Activated effector memory CD4-positive, alpha-beta T cell treated with Interleukin-2 at 50 U/mL for 16 hours (primary cell): ENCODE data around the gene TIPIN.
"Not testable (repeated sequence)": the region's sequence is repeated elsewhere in the genome, so short reads cannot be mapped to it uniquely, and the experiment has no call there.

Experiments
- DNase-seq: peaks from one replicate; pipeline ENCODE4 v3.0.0-alpha.2; 2020

TIPIN gene, protein sequence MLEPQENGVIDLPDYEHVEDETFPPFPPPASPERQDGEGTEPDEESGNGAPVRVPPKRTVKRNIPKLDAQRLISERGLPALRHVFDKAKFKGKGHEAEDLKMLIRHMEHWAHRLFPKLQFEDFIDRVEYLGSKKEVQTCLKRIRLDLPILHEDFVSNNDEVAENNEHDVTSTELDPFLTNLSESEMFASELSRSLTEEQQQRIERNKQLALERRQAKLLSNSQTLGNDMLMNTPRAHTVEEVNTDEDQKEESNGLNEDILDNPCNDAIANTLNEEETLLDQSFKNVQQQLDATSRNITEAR

DNA sequence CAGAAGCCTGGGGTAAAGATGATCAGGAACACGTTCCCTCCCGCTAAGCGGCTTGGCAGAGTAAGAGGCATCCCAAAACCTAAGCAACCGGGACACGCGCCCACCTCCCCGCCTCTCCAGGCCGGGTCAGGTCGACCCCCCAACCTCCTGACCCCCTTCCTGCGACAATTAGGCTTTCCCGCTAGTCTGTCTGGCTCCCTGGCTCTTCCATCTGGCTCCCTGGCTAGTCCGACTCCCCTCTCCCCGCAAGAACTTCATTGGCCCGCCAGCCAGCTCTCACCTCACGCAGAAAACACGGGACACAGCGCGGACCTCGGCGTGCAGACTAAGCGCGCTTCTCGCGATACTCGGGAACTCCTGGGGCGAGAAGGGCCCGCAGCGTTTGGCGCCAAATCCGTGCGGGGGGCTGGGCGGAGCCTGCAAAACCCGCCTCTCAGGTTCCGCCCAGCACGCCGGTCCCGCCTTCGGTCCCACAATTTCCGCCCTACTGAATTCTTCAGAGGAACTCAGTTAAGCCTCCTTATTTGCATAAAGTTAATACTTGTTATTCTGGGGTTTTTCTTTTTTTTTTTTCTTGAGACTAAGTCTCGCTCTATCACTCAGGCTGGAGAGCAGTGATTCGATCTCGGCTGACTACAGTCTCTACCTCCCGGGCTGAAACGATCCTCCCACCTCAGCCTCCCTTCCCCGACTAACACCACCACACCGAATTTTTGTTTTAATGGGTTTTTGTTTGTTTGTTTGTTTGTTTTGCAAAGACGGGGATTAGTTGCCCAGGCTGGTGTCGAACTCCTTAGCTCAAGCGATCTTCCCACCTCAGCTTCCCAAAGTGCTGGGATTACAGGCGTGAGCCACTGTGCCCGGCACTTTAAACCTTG lies at the start of gene TIPIN:
TSS of gene TIPIN (minus strand) at position 327 of the 878 bp plus-strand sequence. CDS start 3,738 bp downstream, outside the sequence.
- DNase-seq = peak; percentile 95

DNA sequence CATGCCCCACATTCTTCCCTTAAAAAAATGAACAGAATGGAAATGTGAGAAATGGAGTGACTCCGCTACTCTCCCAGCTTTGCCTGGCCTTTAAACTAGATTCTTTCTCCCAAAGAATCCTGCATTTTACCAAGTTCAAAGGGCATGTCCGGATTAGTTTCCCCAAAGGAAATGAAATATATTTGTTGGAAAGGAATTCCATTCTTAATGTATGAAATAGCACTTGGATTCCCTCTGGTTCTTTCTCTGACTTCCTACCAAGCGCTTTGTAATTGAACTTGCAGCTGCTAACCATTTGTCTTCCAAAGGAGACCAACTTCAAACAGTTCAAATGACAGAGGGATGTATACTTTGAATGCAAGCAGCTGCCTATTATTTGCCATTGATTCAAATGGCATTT lies 49.1 kb upstream of the TIPIN start:
- no peak for DNase-seq

DNA sequence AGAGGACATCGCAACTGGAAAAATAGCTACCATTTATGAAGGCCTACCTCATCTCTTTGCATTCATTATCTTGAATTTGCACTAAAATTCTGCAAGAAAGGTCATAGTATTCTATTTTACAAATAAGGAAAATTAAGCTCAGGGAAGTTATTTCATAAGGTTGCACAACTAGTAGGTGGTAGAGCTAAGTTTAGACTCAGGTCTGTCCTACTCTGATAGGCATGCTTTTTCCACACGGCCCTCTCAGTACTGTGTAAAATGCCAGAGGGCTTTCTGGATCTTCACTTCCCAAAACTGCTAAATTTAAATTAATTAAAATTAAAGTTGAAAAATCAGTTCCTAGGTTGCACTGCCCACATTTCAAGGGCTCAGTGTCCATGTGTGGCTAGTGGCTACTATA lies 48.5 kb upstream of the TIPIN start:
- DNase-seq = no peak

DNA sequence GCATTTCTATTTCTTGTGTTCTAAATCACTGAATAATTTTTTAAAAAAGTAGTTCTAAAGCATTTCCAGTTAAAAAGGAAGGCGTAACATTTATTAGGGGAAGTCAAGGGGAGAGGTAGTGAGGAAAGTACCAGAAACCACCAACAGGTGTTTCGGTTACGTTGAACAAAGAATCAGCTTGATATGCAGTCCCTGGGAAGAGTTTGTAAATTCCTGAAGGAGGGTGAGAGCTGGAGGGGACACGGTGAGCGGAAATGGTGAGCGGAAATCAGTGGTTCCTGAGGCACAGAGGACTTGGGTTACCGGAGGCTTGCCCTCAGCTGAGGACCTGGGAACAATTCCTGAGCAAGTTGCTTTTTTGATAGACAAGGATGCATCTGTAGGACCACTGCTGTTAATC lies 48.0 kb upstream of the TIPIN start:
- no peak for DNase-seq

DNA sequence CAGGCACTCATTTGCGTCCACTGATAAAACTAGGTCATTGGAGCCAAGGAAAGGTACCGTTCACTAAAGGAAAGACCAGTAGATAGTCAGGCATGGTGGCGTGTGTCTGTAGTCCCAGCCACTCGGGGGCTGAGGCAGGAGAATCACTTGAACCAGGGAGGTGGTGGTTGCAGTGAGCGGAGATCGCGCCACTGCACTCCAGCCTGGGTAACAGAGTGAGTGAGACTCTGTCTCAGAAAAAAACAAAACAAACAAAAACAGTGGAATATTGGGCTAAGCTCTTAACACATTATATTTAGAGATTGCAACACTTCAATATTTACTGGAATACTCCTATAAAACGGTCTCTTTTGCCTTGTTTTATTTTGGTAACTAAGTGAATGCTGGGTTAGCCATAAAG lies 47.6 kb upstream of the TIPIN start:
- no peak for DNase-seq

DNA sequence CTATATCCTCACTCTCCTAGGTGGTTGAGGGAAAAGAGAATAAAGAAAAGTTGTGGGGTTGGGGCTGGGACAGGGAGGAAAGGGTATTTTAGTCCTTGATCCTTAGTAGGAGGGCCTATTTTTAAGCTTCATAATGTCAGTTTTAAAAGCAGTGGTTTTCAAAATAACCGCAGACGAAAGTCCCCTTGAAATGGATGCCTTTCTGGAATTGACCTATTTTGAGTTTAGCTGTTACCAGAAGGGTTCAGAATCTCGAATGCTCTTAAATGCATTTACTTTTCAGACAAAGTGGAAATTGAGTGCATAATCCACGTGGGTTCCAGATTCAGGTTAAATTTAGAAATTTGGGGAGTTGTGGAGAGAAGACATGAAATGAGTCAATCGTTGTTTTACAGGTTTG lies 46.8 kb upstream of the TIPIN start:
- DNase-seq = no peak

DNA sequence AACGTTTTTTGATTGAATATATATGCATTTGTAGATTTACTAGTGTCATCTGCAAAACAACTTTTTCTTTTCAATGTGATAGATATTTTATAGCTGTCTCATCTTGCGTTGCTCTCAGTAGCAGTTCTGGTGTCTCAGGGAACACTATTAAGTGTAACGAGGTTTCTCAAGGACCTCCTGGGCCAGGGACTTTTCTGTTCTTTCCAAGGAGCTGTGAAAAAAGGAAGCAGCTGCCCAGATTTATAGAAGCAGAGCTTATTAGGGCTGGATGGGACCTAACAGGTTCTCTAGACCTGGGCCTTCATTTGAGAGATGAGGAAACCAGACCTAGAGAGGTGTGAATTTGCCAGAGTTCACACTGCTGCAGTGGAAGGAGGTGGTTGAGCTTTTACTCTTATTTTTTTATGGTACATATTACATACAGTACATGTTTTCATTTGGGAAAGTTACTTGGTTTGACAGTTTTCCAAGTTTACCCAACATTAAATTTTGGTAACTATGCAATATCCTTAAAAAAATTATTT lies 46.3 kb upstream of the TIPIN start:
- DNase-seq = no peak

DNA sequence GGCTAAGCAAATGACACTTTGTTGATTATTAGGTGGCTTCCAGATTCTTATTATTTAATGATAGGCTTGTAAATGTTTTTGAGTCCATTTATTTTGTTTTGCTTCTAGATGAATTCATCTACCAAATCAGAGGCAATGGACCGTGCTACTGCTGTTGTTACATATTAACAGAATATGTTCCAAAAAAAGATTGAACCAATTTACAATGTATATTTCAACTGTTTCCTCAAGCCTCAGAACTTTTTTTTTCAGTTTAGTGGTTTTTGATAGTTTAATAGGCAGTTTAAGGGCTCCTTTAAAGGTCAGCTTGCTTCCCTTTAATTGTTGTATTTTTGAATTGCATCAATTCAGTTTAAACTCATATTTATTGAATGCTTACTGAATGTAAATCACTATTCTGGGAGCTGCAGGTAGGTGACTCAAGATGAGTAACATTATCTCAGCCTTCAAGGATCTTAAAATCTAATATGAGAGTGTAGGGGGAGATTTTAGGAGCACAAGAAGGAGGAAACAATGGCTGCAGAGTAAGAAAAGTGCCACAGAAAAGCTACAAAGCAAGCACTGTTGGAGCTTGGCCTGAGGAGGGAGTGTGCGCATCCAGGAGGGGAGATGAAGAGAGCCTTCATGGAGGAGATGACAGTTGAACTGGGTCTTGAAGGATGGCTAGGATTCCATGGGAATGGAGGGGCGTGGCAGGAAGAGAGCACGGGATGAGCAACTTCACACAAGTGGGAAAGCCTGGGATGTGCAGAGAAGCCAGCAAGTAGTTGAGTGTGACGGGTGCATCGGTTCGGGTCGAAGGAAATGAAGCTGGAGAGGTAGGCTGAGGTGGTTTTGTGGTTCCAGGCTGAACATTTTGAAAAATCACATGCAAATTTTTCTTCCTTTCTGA lies 44.9 kb upstream of the TIPIN start:
- DNase-seq = no peak

DNA sequence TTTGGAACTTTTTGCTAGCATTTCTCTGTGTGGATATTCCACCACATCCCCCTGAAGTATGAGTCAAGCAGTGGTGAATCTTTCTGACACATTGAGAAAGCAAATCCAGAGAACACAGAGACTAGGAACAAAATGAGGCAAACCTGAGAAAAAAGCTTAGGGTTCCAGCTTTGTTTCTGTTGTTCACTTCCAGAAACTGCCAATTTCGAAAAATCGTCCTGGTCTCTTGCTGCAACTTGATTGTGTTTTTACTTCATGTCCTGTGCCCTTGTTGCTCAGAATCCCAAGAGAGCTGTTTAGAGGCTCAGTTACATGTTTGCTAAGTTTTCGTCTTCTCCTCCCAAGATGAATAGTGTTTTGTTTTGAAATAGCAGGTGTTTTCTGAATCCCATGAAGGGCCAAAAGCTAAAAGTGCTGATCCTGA lies 43.9 kb upstream of the TIPIN start:
- DNase-seq = no peak

DNA sequence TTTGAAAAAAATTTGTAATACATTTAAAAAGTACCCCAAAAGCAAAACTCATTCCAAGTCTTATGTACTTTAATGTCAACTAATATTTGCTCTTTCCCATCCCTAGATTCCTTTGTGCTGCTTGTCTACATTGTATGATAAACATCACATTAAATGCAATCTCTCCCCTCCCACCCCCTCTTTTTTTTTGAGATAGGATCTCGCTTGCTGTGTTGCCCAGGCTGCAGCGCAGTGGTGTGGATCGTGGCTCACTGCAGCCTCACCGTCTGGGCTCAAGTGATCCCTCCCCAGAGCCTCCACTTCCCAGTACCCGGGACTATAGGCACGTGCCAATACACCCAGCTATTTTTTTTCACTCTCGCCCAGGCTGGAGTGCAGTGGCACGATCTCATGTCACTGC lies 42.8 kb upstream of the TIPIN start:
- no peak for DNase-seq

DNA sequence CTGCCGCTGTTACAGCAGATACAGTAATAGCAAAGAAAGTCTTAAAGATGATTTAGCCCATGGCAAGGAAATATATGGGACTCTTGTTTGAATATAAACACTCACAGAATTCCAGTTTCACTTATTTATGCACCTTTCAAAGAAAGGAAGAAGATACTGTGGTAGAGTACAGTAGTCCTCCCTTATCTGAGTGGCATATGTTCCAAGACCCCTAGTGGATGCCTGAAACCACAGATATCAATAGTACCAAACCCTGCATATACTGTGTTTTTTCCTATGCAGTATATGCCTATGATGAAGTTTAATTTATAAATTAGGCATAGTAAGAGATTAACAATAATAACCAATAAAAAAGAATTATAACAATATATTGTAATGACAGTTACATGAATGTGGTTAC lies 38.4 kb upstream of the TIPIN start:
- no peak for DNase-seq

DNA sequence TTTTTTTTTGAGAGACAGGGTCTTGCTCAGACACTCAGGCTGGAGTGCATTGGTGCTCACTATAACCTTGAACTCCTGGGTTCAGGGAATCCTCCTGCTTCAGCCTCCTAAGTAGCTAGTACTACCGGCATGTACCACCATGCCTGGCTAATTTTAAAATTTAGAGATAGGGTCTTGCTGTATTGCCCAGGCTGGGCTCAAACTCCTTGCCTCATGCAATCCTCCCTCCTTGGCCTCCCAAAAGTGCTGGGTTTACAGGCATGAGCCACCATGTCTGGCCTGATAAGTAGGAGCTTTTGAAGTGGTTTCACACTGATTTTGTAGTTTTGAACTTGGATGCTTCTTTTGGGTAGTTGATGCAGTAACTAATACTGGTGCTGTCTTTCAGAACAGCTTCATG lies 38.0 kb upstream of the TIPIN start:
- DNase-seq = no peak

DNA sequence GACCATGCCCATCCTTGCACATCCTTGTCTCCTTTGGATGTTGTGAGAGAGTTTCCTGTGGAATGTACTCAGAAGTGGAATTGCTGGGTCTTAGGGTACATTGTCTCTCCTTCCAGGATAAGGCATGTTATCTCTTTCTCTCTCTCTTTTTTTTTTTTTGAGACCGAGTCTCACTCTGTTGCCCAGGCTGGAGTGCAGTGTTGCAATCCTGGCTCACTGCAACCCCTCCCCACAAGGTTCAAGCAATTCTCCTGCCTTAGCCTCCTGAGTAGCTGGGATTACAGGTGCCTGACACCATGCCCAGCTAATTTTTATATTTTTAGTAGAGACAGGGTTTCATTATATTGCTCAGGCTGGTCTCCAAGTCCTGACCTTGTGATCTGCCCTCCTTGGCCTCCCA lies 36.6 kb upstream of the TIPIN start:
- DNase-seq = not testable (repeated sequence)

DNA sequence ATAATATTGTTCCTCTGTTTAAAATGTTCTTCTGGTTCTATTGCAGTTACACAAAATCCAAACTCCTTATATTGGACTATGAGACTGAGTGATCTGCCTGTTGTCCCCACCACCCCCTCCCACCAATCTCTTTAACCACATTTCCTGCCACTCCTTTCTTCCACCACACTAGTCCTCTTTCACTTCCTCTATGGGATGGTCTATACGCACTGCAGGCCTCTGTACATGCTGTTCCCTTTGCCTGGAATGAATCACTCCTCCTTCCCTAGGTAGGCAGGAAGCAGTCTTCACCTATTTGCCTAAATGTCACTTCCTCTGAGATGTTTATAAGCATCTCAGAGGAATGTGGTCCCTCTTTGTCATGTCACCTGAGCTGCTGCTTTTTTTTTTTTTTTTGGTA lies 34.2 kb upstream of the TIPIN start:
- DNase-seq = peak; percentile 6

DNA sequence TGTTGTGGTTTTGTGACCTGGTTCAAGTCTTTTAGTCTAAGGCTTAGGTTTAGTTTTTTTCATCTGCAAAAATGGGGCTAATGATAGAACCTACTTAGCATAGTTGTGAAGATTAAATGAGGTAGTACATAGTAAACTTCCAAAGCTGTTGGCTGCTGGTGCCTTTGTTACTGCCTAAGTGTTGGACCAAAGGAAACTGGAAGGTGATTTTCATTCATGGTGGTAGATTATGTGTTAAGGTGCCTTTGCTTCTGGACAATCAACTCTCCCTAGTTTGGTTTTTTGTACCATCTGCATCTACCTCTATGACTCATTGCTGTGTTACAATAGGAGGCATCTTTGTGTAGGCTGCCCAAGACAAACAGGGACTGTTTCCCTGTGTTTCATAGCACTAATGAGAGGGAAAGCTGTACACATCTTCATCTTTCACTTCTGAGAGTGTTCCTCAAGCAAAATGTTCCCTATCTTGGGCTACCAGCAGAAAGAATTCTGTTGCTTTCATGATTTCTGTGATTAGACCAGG lies 33.4 kb upstream of the TIPIN start:
- DNase-seq = no peak

DNA sequence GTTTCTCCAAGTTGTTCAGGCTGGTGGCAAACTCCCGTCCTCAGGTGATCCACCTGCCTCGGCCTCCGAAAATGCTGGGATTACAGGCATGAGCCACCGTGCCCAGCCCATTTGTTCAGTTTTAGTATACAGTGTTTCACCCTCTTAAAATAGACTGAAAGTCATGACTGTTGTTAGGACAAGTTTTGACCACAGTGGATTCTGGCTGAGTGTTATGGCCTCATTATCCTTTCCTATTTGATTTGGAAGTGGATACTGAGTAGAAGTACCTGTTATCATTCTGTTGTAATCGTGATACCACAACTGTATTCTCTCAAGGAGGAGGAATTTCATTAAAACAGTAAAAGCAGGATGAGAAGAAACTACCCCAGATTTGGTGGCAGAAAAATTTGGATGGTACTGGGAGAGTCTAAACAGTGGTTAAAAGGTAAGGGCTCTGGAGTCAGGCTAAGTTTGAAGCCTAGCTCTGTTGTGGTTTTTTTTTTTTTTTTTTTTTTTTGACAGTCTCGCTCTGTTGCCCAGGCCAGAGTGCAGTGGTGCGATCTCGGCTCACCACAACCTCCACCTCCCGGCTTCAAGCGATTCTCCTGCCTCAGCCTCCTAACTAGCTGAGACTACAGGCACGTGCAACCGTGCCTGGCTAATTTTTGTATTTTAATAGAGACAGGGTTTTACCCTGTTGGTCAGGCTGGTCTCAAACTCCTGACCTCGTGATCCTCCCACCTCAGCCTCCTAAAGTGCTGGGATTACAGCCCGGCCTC lies 32.8 kb upstream of the TIPIN start:
- peak; percentile 15 for DNase-seq

DNA sequence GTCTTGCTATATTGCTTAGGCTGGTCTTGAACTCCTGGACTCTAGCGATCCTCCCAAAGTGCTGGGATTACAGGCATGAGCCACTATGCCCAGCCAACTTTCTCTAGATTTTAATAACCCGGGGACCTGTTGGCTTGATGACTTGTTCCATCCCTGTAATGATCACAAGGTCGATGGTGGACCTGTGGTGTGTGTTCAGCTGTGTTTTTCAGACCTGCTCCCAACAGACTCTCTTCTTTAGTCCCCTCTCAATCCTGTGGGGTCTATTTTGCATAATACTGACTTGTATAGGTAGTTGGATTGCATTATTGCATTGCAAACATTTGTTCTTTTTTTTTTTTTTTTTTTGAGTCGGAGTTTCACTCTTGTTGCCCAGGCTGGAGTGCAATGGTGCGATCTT lies 32.1 kb upstream of the TIPIN start:
- no peak for DNase-seq

DNA sequence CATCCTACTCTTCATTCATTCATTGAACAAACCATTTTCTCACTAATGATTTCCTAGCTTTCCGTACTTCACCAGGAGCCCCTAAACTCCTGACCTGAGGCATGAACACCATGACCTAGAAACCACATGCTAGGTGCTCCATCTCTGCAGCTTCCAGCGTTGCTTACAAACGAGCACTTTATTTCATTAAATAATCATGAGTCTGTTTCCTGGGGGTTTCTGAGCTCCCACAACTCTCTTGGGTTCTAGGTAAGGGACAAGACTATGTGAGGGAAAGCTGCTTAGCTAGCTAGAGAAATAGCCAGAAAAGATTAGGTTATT lies 31.5 kb upstream of the TIPIN start:
- no peak for DNase-seq

DNA sequence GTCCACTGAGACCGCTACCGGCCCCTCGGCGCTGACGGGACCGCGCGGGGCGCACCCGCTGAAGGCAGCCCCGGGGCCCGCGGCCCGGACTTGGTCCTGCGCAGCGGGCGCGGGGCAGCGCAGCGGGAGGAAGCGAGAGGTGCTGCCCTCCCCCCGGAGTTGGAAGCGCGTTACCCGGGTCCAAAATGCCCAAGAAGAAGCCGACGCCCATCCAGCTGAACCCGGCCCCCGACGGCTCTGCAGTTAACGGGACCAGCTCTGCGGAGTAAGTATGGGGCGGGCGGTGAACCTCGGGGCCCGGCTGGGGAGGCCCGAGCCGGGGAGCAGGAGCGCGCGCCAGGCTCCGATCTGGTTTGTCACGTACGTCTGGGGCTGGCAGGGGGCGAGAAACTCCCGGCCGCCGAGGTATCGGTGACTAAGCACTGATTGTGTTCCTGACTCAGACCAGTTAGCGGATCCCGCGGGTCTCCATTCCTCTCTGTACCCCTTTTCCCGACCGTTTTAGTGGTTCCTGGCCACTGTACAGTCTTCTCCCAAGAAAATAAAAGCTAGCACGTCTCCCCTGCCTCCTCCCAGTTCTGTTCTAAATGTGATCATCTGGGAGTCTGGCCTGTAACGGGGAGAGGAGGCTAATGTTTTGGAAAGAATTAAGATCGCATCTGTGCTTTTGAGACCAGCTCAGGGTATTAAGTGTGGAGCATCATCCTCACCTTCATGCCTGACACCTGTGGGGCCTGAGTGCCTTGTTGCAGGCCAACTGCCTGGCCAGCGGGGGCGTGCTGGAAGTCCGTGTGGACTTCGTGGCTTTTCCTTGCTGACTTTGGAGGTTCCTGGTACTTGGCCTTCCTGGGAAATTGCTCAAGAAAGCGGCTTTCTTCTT lies 30.9 kb upstream of the TIPIN start:
- DNase-seq = peak; percentile 59

DNA sequence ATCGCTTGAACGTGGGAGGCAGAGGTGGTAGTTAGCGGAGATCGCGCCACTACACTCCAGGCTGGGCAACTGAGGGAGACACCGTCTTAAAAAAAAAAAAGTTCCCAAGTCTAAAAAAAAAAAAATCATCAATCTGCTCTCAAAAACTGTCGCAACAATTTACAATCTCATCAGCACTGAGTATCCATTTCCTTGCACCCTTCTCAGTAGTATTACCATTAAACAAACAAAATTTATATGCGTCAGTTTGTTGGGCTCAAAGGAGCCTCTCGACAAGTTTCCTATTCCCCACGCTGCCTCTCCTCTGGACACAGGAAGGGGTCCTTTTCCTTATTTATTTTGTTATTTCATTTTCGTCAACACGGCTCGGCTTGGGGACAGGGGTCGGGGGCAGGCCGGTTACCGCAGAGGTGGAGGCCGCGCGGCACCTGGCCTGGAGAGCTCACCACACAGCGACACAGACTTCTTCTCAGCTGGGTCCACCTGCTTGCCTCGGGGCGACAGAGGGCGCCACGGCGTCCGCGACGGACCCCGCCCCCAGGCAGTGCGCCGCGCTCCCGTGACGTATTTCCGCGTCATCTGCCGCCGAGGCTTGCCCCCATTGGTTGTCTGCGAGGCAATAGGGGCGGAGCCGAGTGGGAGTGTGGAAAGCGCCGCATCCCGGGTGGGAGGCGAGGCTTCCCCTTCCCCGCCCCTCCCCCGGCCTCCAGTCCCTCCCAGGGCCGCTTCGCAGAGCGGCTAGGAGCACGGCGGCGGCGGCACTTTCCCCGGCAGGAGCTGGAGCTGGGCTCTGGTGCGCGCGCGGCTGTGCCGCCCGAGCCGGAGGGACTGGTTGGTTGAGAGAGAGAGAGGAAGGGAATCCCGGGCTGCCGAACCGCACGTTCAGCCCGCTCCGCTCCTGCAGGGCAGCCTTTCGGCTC lies 30.0 kb upstream of the TIPIN start, which contains the start of gene MAP2K1:
TSS of gene MAP2K1 (plus strand) at position 709 of the 920 bp plus-strand sequence. CDS start 436 bp downstream, outside the sequence.
- peak; percentile 98 for DNase-seq
